Stimulated activated effector memory CD8-positive, alpha-beta T cell treated with anti-CD3 and anti-CD28 coated beads, Interleukin-12 subunit alpha, Interleukin-12 subunit beta, amount 100 ng/mL, for 72 hours (primary cell): ENCODE data around the gene POMT2.
A peak's percentile ranks its signal among the peaks of the same experiment; 100 is the strongest.

Source experiments
- ATAC-seq: fragments of 150-1000 bp; cut with Tn5 transposase; 2 replicates; pipeline ENCODE4 v1.10.0; 2021
- DNase-seq, 2 donors: peaks; one replicate each; pipeline ENCODE4 v3.0.0; 2021 to 2022; ENCODE audit warnings: low spot score in 2 of 2
- H3K27ac Mint-ChIP-seq: one replicate; pipeline ENCODE4 v1.8.0; 2022; ENCODE audit warnings: mild to moderate bottlenecking, mixed read lengths
- H3K36me3 Mint-ChIP-seq: one replicate; pipeline ENCODE4 v1.8.0; 2022; ENCODE audit warnings: mild to moderate bottlenecking, mixed read lengths
- H3K4me1 Mint-ChIP-seq: one replicate; pipeline ENCODE4 v1.8.0; 2022; ENCODE audit warnings: mixed read lengths
- H3K4me3 Mint-ChIP-seq: one replicate; pipeline ENCODE4 v1.8.0; 2022; ENCODE audit warnings: mild to moderate bottlenecking, mixed read lengths
- H3K9me3 Mint-ChIP-seq: one replicate; pipeline ENCODE4 v1.8.0; 2022; ENCODE audit warnings: mixed read lengths

Gene POMT2

GRCh38 chr14:77314539-77315457 lies 5.9 kb downstream of the POMT2 start:
- DNase-seq: no peak
- Mint-ChIP-seq H3K9me3 (no peaks in the 10 kb centered on the region), H3K27ac (no peak overlapping the region), H3K4me3 (no peak overlapping the region), H3K36me3 (no peaks in the 10 kb centered on the region), H3K4me1 (peaks cover under 1% of the 10 kb centered on the region)
- ATAC-seq: no peak

- Mint-ChIP-seq H3K27ac (no peak overlapping the region), H3K36me3 (no peaks in the 10 kb centered on the region), H3K4me3 (no peak overlapping the region), H3K9me3 (no peaks in the 10 kb centered on the region), H3K4me1 (no peaks in the 10 kb centered on the region)
- ATAC-seq (no peak), DNase-seq (no peak)
Observed at GRCh38 chr14:77314043-77314442, 6.6 kb downstream of the POMT2 start.

- H3K4me3 Mint-ChIP-seq: no peak overlapping the region
- H3K9me3 Mint-ChIP-seq: no peaks in the 10 kb centered on the region
- DNase-seq (no peak), ATAC-seq (no peak)
- H3K4me1 Mint-ChIP-seq: no peaks in the 10 kb centered on the region
- no peaks in the 10 kb centered on the region for H3K36me3 Mint-ChIP-seq
- H3K27ac Mint-ChIP-seq: peak overlapping the region; percentile 21
Observed at GRCh38 chr14:77313371-77313770, 7.3 kb downstream of the POMT2 start.

- no peaks in the 10 kb centered on the region for H3K36me3 Mint-ChIP-seq
- H3K4me1 Mint-ChIP-seq: peaks cover 8% of the 10 kb centered on the region
- no peak for DNase-seq
- no peaks in the 10 kb centered on the region for H3K9me3 Mint-ChIP-seq
- H3K27ac Mint-ChIP-seq: no peak overlapping the region
- H3K4me3 Mint-ChIP-seq: no peak overlapping the region
- no peak for ATAC-seq
Observed at GRCh38 chr14:77311217-77311616, 9.5 kb downstream of the POMT2 start.

GRCh38 chr14:77310026-77310425 lies 10.7 kb downstream of the POMT2 start:
- no peaks in the 10 kb centered on the region for H3K9me3 Mint-ChIP-seq
- peak overlapping the region; percentile 64 for H3K27ac Mint-ChIP-seq
- H3K4me1 Mint-ChIP-seq: peaks cover 12% of the 10 kb centered on the region
- no peak overlapping the region for H3K4me3 Mint-ChIP-seq
- H3K36me3 Mint-ChIP-seq: no peaks in the 10 kb centered on the region
- DNase-seq (no peak), ATAC-seq (no peak)

GRCh38 chr14:77309131-77309530 lies 11.6 kb downstream of the POMT2 start:
- H3K9me3 Mint-ChIP-seq: no peaks in the 10 kb centered on the region
- no peaks in the 10 kb centered on the region for H3K36me3 Mint-ChIP-seq
- H3K4me1 Mint-ChIP-seq: peaks cover 20% of the 10 kb centered on the region
- ATAC-seq: no peak
- peak overlapping the region; percentile 71 for H3K27ac Mint-ChIP-seq
- H3K4me3 Mint-ChIP-seq: no peak overlapping the region
- DNase-seq: no peak

GRCh38 chr14:77306851-77307496 lies 13.7 kb downstream of the POMT2 start:
- Mint-ChIP-seq H3K36me3 (peaks cover 11% of the 10 kb centered on the region), H3K4me1 (peaks cover 31% of the 10 kb centered on the region), H3K27ac (no peak overlapping the region), H3K9me3 (no peaks in the 10 kb centered on the region), H3K4me3 (no peak overlapping the region)
- ATAC-seq: no peak
- no peak for DNase-seq

GRCh38 chr14:77306416-77306815 lies 14.3 kb downstream of the POMT2 start:
- Mint-ChIP-seq H3K9me3 (no peaks in the 10 kb centered on the region), H3K36me3 (peaks cover 11% of the 10 kb centered on the region), H3K4me1 (peaks cover 31% of the 10 kb centered on the region), H3K4me3 (no peak overlapping the region), H3K27ac (no peak overlapping the region)
- DNase-seq (no peak), ATAC-seq (no peak)

GRCh38 chr14:77305696-77306095 lies 15.0 kb downstream of the POMT2 start:
- Mint-ChIP-seq H3K27ac (no peak overlapping the region), H3K9me3 (no peaks in the 10 kb centered on the region), H3K36me3 (peaks cover 11% of the 10 kb centered on the region), H3K4me3 (no peak overlapping the region), H3K4me1 (peaks cover 31% of the 10 kb centered on the region)
- no peak for ATAC-seq
- DNase-seq: no peak

GRCh38 chr14:77303417-77304156 lies 17.1 kb downstream of the POMT2 start:
- peak; percentile 90 for ATAC-seq
- H3K4me1 Mint-ChIP-seq: peaks cover 31% of the 10 kb centered on the region
- H3K36me3 Mint-ChIP-seq: peaks cover 15% of the 10 kb centered on the region
- no peaks in the 10 kb centered on the region for H3K9me3 Mint-ChIP-seq
- H3K4me3 Mint-ChIP-seq: peak overlapping the region; percentile 60
- DNase-seq: peak in 1 of 2 donors; percentile 70
- peak overlapping the region; percentile 97 for H3K27ac Mint-ChIP-seq

- peak overlapping the region; percentile 60 for H3K4me3 Mint-ChIP-seq
- H3K27ac Mint-ChIP-seq: peak overlapping the region; percentile 97
- ATAC-seq: peak; percentile 94
- H3K36me3 Mint-ChIP-seq: peaks cover 18% of the 10 kb centered on the region
- no peaks in the 10 kb centered on the region for H3K9me3 Mint-ChIP-seq
- H3K4me1 Mint-ChIP-seq: peaks cover 31% of the 10 kb centered on the region
- DNase-seq: peak; percentile 18 to 74
Observed at GRCh38 chr14:77302926-77303325, 17.8 kb downstream of the POMT2 start.

GRCh38 chr14:77301103-77301502 lies 19.6 kb downstream of the POMT2 start:
- H3K9me3 Mint-ChIP-seq: no peaks in the 10 kb centered on the region
- ATAC-seq: no peak
- H3K4me1 Mint-ChIP-seq: peaks cover 22% of the 10 kb centered on the region
- peaks cover 18% of the 10 kb centered on the region for H3K36me3 Mint-ChIP-seq
- no peak overlapping the region for H3K4me3 Mint-ChIP-seq
- peak; percentile 50 to 84 for DNase-seq
- H3K27ac Mint-ChIP-seq: no peak overlapping the region

GRCh38 chr14:77299771-77300170 lies 20.9 kb downstream of the POMT2 start:
- peaks cover 18% of the 10 kb centered on the region for H3K36me3 Mint-ChIP-seq
- DNase-seq (no peak), ATAC-seq (no peak)
- H3K9me3 Mint-ChIP-seq: no peaks in the 10 kb centered on the region
- H3K4me3 Mint-ChIP-seq: no peak overlapping the region
- no peak overlapping the region for H3K27ac Mint-ChIP-seq
- H3K4me1 Mint-ChIP-seq: peaks cover 18% of the 10 kb centered on the region

GRCh38 chr14:77296906-77297305 lies 23.8 kb downstream of the POMT2 start:
- H3K9me3 Mint-ChIP-seq: no peaks in the 10 kb centered on the region
- no peak overlapping the region for H3K4me3 Mint-ChIP-seq
- H3K27ac Mint-ChIP-seq: peak overlapping the region; percentile 8
- peaks cover 7% of the 10 kb centered on the region for H3K36me3 Mint-ChIP-seq
- no peaks in the 10 kb centered on the region for H3K4me1 Mint-ChIP-seq
- ATAC-seq: no peak
- DNase-seq: no peak

GRCh38 chr14:77296155-77296554 lies 24.5 kb downstream of the POMT2 start:
- Mint-ChIP-seq H3K9me3 (no peaks in the 10 kb centered on the region), H3K4me3 (no peak overlapping the region), H3K27ac (peak overlapping the region; percentile 70), H3K36me3 (peaks cover 7% of the 10 kb centered on the region), H3K4me1 (no peaks in the 10 kb centered on the region)
- no peak for DNase-seq
- no peak for ATAC-seq
